Measurements from ENCODE around the gene PRRC2B.

PRRC2B gene

GRCh38 chr9:131474711-131475110 is 80.8 kb downstream of the PRRC2B start:
- Histone ChIP-seq H3K9ac (ENCODE audit: low read depth in 1 of 2, low read length in 2 of 2) (no peak overlapping the region), H3K9me3 (ENCODE audit: control insufficient read depth in 2 of 2, low read length in 2 of 2) (no peaks in the 10 kb centered on the region), H3K4me3 (ENCODE audit: low read length in 2 of 2) (no peak overlapping the region), H3K27ac (ENCODE audit: low read depth in 2 of 2, low read length in 2 of 2) (no peak overlapping the region), H3K27me3 (ENCODE audit: control insufficient read depth in 2 of 2, insufficient read depth in 2 of 2, low read length in 2 of 2) (no peaks in the 10 kb centered on the region), H3K4me1 (ENCODE audit: control insufficient read depth in 2 of 2, insufficient read depth in 2 of 2, low read length in 2 of 2) (no peaks in the 10 kb centered on the region), H3K36me3 (ENCODE audit: control insufficient read depth in 2 of 2, insufficient read depth in 2 of 2, low read length in 2 of 2) (peaks cover 83% of the 10 kb centered on the region in 2 donors)

- H3K36me3 ChIP-seq (ENCODE audit: control insufficient read depth in 2 of 2, insufficient read depth in 2 of 2, low read length in 2 of 2), result peaks cover 82% of the 10 kb centered on the region in 2 donors
Measured at GRCh38 chr9:131475111-131475955, 81.4 kb downstream of the PRRC2B start.

GRCh38 chr9:131475956-131476776 is 82.3 kb downstream of the PRRC2B start:
- H3K27me3 ChIP-seq (ENCODE audit: control insufficient read depth in 2 of 2, insufficient read depth in 2 of 2, low read length in 2 of 2), result no peaks in the 10 kb centered on the region
- H3K9me3 ChIP-seq (ENCODE audit: control insufficient read depth in 2 of 2, low read length in 2 of 2), result no peaks in the 10 kb centered on the region
- no peak overlapping the region for H3K4me3 ChIP-seq (ENCODE audit: low read length in 2 of 2)
- peaks cover 76 to 77% of the 10 kb centered on the region in 2 donors for H3K36me3 ChIP-seq (ENCODE audit: control insufficient read depth in 2 of 2, insufficient read depth in 2 of 2, low read length in 2 of 2)
- H3K9ac ChIP-seq (ENCODE audit: low read depth in 1 of 2, low read length in 2 of 2), result no peak overlapping the region
- H3K4me1 ChIP-seq (ENCODE audit: control insufficient read depth in 2 of 2, insufficient read depth in 2 of 2, low read length in 2 of 2), result no peaks in the 10 kb centered on the region
- H3K27ac ChIP-seq (ENCODE audit: low read depth in 2 of 2, low read length in 2 of 2), result no peak overlapping the region

More at GRCh38 chr9:131475111-131475955, 81.4 kb downstream of the PRRC2B start:
- Histone ChIP-seq H3K9me3 (ENCODE audit: control insufficient read depth in 2 of 2, low read length in 2 of 2) (no peaks in the 10 kb centered on the region), H3K4me3 (ENCODE audit: low read length in 2 of 2) (no peak overlapping the region), H3K27ac (ENCODE audit: low read depth in 2 of 2, low read length in 2 of 2) (no peak overlapping the region), H3K27me3 (ENCODE audit: control insufficient read depth in 2 of 2, insufficient read depth in 2 of 2, low read length in 2 of 2) (no peaks in the 10 kb centered on the region), H3K9ac (ENCODE audit: low read depth in 1 of 2, low read length in 2 of 2) (no peak overlapping the region), H3K4me1 (ENCODE audit: control insufficient read depth in 2 of 2, insufficient read depth in 2 of 2, low read length in 2 of 2) (no peaks in the 10 kb centered on the region)

- no peak overlapping the region for H3K27ac ChIP-seq (ENCODE audit: low read depth in 2 of 2, low read length in 2 of 2)
- no peak overlapping the region for H3K4me3 ChIP-seq (ENCODE audit: low read length in 2 of 2)
- H3K36me3 ChIP-seq (ENCODE audit: control insufficient read depth in 2 of 2, insufficient read depth in 2 of 2, low read length in 2 of 2), result peaks cover 74 to 81% of the 10 kb centered on the region in 2 donors
Measured at GRCh38 chr9:131476777-131477345, 83.0 kb downstream of the PRRC2B start.

GRCh38 chr9:131477367-131477766 is 83.5 kb downstream of the PRRC2B start:
- Histone ChIP-seq H3K27me3 (ENCODE audit: control insufficient read depth in 2 of 2, insufficient read depth in 2 of 2, low read length in 2 of 2) (no peaks in the 10 kb centered on the region), H3K9me3 (ENCODE audit: control insufficient read depth in 2 of 2, low read length in 2 of 2) (no peaks in the 10 kb centered on the region), H3K4me1 (ENCODE audit: control insufficient read depth in 2 of 2, insufficient read depth in 2 of 2, low read length in 2 of 2) (no peaks in the 10 kb centered on the region), H3K27ac (ENCODE audit: low read depth in 2 of 2, low read length in 2 of 2) (no peak overlapping the region), H3K4me3 (ENCODE audit: low read length in 2 of 2) (no peak overlapping the region), H3K9ac (ENCODE audit: low read depth in 1 of 2, low read length in 2 of 2) (no peak overlapping the region), H3K36me3 (ENCODE audit: control insufficient read depth in 2 of 2, insufficient read depth in 2 of 2, low read length in 2 of 2) (peaks cover 79 to 83% of the 10 kb centered on the region in 2 donors)

More at GRCh38 chr9:131476777-131477345, 83.0 kb downstream of the PRRC2B start:
- Histone ChIP-seq H3K9me3 (ENCODE audit: control insufficient read depth in 2 of 2, low read length in 2 of 2) (no peaks in the 10 kb centered on the region), H3K27me3 (ENCODE audit: control insufficient read depth in 2 of 2, insufficient read depth in 2 of 2, low read length in 2 of 2) (no peaks in the 10 kb centered on the region), H3K9ac (ENCODE audit: low read depth in 1 of 2, low read length in 2 of 2) (no peak overlapping the region), H3K4me1 (ENCODE audit: control insufficient read depth in 2 of 2, insufficient read depth in 2 of 2, low read length in 2 of 2) (no peaks in the 10 kb centered on the region)

GRCh38 chr9:131477816-131478419 is 84.0 kb downstream of the PRRC2B start:
- Histone ChIP-seq H3K4me3 (ENCODE audit: low read length in 2 of 2) (no peak overlapping the region), H3K27me3 (ENCODE audit: control insufficient read depth in 2 of 2, insufficient read depth in 2 of 2, low read length in 2 of 2) (no peaks in the 10 kb centered on the region), H3K9ac (ENCODE audit: low read depth in 1 of 2, low read length in 2 of 2) (no peak overlapping the region), H3K36me3 (ENCODE audit: control insufficient read depth in 2 of 2, insufficient read depth in 2 of 2, low read length in 2 of 2) (peaks cover 81 to 84% of the 10 kb centered on the region in 2 donors), H3K4me1 (ENCODE audit: control insufficient read depth in 2 of 2, insufficient read depth in 2 of 2, low read length in 2 of 2) (no peaks in the 10 kb centered on the region), H3K9me3 (ENCODE audit: control insufficient read depth in 2 of 2, low read length in 2 of 2) (no peaks in the 10 kb centered on the region), H3K27ac (ENCODE audit: low read depth in 2 of 2, low read length in 2 of 2) (no peak overlapping the region)

GRCh38 chr9:131478421-131478868 is 84.6 kb downstream of the PRRC2B start:
- peaks cover 80 to 84% of the 10 kb centered on the region in 2 donors for H3K36me3 ChIP-seq (ENCODE audit: control insufficient read depth in 2 of 2, insufficient read depth in 2 of 2, low read length in 2 of 2)
- no peaks in the 10 kb centered on the region for H3K9me3 ChIP-seq (ENCODE audit: control insufficient read depth in 2 of 2, low read length in 2 of 2)
- H3K27ac ChIP-seq (ENCODE audit: low read depth in 2 of 2, low read length in 2 of 2), result no peak overlapping the region
- H3K4me3 ChIP-seq (ENCODE audit: low read length in 2 of 2), result no peak overlapping the region
- H3K27me3 ChIP-seq (ENCODE audit: control insufficient read depth in 2 of 2, insufficient read depth in 2 of 2, low read length in 2 of 2), result no peaks in the 10 kb centered on the region
- no peak overlapping the region for H3K9ac ChIP-seq (ENCODE audit: low read depth in 1 of 2, low read length in 2 of 2)
- no peaks in the 10 kb centered on the region for H3K4me1 ChIP-seq (ENCODE audit: control insufficient read depth in 2 of 2, insufficient read depth in 2 of 2, low read length in 2 of 2)

GRCh38 chr9:131478911-131479310 is 85.0 kb downstream of the PRRC2B start:
- no peaks in the 10 kb centered on the region for H3K9me3 ChIP-seq (ENCODE audit: control insufficient read depth in 2 of 2, low read length in 2 of 2)
- H3K27me3 ChIP-seq (ENCODE audit: control insufficient read depth in 2 of 2, insufficient read depth in 2 of 2, low read length in 2 of 2), result no peaks in the 10 kb centered on the region
- no peak overlapping the region for H3K4me3 ChIP-seq (ENCODE audit: low read length in 2 of 2)
- H3K27ac ChIP-seq (ENCODE audit: low read depth in 2 of 2, low read length in 2 of 2), result no peak overlapping the region
- H3K9ac ChIP-seq (ENCODE audit: low read depth in 1 of 2, low read length in 2 of 2), result no peak overlapping the region
- H3K36me3 ChIP-seq (ENCODE audit: control insufficient read depth in 2 of 2, insufficient read depth in 2 of 2, low read length in 2 of 2), result peaks cover 80 to 84% of the 10 kb centered on the region in 2 donors
- no peaks in the 10 kb centered on the region for H3K4me1 ChIP-seq (ENCODE audit: control insufficient read depth in 2 of 2, insufficient read depth in 2 of 2, low read length in 2 of 2)

- Histone ChIP-seq H3K27ac (ENCODE audit: low read depth in 2 of 2, low read length in 2 of 2) (no peak overlapping the region), H3K9me3 (ENCODE audit: control insufficient read depth in 2 of 2, low read length in 2 of 2) (no peaks in the 10 kb centered on the region), H3K4me3 (ENCODE audit: low read length in 2 of 2) (no peak overlapping the region), H3K36me3 (ENCODE audit: control insufficient read depth in 2 of 2, insufficient read depth in 2 of 2, low read length in 2 of 2) (peaks cover 84 to 90% of the 10 kb centered on the region in 2 donors), H3K4me1 (ENCODE audit: control insufficient read depth in 2 of 2, insufficient read depth in 2 of 2, low read length in 2 of 2) (no peaks in the 10 kb centered on the region), H3K27me3 (ENCODE audit: control insufficient read depth in 2 of 2, insufficient read depth in 2 of 2, low read length in 2 of 2) (no peaks in the 10 kb centered on the region), H3K9ac (ENCODE audit: low read depth in 1 of 2, low read length in 2 of 2) (no peak overlapping the region)
Measured at GRCh38 chr9:131480258-131480657, 86.4 kb downstream of the PRRC2B start.

Data from mucosa of rectum (tissue), 2 donors.